Measurements from ENCODE around the gene RIMKLB. TPM values are rescaled to one million over a fixed set of nuclear protein-coding genes. Genes with fewer than 3 reads are reported as not detected.
"Not testable (repeated sequence)": the region's sequence is repeated elsewhere in the genome, so short reads cannot be mapped to it uniquely, and the experiment has no call there.

The RIMKLB gene
- total RNA-seq, 1 donor from 2014 or later = 34.0 TPM

GRCh38 chr12:8818526-8818925 lies 120.7 kb downstream of the RIMKLB start:
- DNase-seq (ENCODE audit: low spot score) = no peak

GRCh38 chr12:8819666-8819980 lies 121.8 kb downstream of the RIMKLB start:
- DNase-seq (ENCODE audit: low spot score) = no peak

DNA sequence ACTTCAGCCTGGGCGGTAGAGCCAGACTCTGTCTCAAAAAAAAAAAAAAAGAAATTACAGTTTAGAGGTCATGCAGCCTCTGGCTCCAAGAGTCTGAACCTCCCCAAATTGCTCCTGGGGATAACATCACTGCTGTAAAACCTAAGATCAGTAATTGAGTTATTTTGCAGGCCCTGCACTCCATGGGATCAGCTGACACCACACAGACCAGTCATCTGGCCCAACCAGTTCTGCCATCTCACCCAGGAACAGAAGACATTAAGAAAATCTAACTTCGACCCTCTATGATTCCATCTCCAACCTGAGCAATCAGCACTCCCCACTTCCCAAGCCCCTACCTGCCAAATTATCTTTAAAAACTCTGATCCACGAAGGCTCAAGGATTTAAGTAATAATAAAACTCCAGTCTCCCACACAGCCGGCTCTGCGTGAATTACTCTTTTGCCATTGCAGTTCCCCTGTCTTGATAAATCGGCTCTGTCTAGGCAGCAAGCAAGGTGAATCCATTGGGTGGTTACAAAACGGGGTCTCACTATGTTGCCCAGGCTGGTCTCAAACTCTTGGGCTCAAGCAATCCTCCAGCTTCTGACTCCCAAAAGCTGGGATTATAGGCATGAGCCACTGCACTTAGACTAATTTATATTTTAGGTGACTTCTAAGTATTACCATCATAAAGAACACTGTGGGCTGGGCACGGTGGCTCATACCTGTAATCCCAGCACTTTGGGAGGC lies 123.1 kb downstream of the RIMKLB start:
- not testable (repeated sequence) for DNase-seq (ENCODE audit: low spot score)

DNA sequence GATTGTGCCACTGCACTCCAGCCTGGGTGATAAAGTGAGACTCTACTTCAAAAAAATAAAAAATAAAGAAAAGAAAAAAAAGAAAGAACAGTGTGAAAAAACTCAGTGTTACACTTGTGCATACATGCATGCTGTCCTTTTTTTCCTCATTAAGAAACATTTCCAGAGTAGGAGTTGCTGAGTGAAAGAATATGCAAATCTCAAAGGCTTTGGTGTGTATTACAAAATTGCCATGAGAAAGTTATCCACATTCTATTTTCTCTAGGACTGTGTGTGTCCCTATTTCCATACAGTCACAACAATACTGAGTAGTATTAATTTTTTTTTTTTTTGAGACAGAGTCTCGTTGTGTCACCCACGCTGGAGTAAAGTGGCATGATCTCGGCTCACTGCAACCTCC lies 123.8 kb downstream of the RIMKLB start:
- DNase-seq (ENCODE audit: low spot score) = no peak

GRCh38 chr12:8822298-8822697 lies 124.5 kb downstream of the RIMKLB start, which contains the start of gene A2ML1:
TSS of gene A2ML1 (plus strand) at chr12:8822621. CDS start at chr12:8822652, 31 bp downstream.
- no peak for DNase-seq (ENCODE audit: low spot score)

GRCh38 chr12:8823565-8824300 lies 125.9 kb downstream of the RIMKLB start:
- DNase-seq (ENCODE audit: low spot score) = no peak

GRCh38 chr12:8827551-8828256 lies 129.9 kb downstream of the RIMKLB start:
- DNase-seq (ENCODE audit: low spot score) = no peak

DNA sequence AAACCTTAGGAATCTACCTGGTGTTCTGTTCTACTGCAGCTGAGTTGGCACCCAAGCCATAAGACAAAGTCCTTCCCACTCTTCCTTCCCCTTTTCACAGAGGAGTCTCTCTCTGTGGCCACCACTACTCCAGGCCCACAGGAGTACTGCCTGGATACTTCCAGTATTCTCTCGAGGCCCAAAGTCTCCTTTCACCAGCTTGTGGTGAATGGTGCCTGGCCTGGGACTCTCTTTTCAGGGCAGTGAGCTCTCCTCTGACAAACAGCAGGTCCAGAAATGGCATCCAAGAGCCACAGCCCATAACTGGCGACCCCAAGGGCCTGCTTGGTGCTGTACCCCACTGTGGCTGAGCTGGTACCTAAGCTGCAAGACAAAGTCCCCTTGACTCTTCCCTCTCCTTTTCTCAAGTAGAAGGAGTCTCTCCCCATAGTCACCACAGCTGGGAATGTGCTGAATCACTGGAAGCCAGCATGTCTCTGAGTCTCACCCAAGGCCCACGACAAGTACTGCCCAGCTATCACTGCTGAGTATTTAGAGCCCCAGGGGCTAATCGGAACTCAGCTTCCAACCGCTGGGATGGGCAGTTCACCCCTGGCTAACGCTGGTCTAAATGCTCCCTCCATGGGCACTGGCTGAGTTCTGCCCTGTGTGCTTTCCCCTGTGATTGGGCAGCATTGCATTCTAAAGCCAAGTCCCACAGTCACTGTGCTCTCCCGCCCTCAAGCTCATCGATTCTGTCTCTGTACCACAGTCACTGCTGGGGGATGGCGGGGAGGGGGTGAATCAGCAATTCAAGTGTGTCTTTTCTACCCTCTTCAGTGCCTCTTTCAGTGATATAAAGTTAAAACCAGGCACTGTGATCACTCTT lies 130.7 kb downstream of the RIMKLB start:
- DNase-seq (ENCODE audit: low spot score) = no peak

GRCh38 chr12:8829125-8829518 lies 131.3 kb downstream of the RIMKLB start:
- no peak for DNase-seq (ENCODE audit: low spot score)

DNA sequence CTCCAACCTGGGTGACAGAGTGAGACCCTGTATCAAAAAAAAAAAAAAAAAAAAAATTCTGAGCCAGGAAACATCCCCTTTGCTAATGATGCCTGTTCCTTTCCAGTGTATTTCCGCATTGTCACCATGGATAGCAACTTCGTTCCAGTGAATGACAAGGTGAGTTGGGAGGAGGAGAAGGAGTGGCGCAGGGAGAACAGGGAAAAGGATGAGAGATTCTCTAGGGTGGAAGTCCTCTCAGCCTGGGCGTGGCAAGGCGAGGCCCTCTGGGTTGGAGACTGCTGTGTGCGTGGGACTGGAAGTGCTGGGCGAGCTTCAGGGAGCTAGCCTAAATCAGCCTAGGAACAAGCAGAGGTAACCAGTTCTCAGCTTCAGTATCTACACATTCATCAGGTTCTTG lies 131.8 kb downstream of the RIMKLB start:
- no peak for DNase-seq (ENCODE audit: low spot score)

- no peak for DNase-seq (ENCODE audit: low spot score)
Observed at GRCh38 chr12:8831116-8831515, 133.3 kb downstream of the RIMKLB start.

DNA sequence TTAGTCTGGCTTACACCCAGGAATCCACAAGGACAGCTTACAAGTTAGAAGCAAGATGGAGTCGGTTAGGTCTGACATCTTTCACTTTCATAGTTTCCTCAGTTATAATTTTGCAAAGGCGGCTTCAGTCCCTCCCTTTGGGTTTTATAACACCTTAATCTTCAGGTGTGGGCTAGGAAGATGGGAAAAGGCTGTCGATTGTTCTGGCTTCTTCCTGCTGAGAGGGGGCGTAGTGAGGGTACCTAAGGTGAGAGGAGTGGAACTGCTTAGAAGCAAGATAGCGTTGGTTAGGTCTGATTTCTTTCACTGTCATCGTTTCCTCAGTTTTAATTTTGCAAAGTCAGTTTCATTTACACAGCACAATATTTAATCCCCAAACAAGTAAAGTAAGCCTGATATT lies 134.7 kb downstream of the RIMKLB start:
- DNase-seq (ENCODE audit: low spot score) = no peak

Other genes starting within 250 kb of the RIMKLB start
- gene CLEC6A, start 242.0 kb upstream of the RIMKLB start, total RNA-seq = not detected
- gene CLEC4D, start 184.5 kb upstream of the RIMKLB start, total RNA-seq = not detected
- gene CLEC4E, start 157.1 kb upstream of the RIMKLB start, total RNA-seq = 7.8 TPM
- 2.2 TPM for gene AICDA, start 85.1 kb upstream of the RIMKLB start, total RNA-seq
- gene MFAP5, start 35.2 kb upstream of the RIMKLB start, total RNA-seq = 6.8 TPM
- gene A2ML1, start 124.6 kb downstream of the RIMKLB start, total RNA-seq = 0.09 TPM
- 47.6 TPM for gene PHC1, start 216.5 kb downstream of the RIMKLB start, total RNA-seq

Measured in mucosa of gallbladder (tissue), 1 donor.